ELF-1 (cell line): ENCODE measurements around the gene STAT1.
A peak's percentile ranks its signal among the peaks of the same experiment; 100 is the strongest.

Experiments
- DNase-seq: peaks from one replicate; pipeline ENCODE4 v3.0.0-alpha.2; 2016; ENCODE audit warnings: low read depth, low spot score

The STAT1 gene

DNA sequence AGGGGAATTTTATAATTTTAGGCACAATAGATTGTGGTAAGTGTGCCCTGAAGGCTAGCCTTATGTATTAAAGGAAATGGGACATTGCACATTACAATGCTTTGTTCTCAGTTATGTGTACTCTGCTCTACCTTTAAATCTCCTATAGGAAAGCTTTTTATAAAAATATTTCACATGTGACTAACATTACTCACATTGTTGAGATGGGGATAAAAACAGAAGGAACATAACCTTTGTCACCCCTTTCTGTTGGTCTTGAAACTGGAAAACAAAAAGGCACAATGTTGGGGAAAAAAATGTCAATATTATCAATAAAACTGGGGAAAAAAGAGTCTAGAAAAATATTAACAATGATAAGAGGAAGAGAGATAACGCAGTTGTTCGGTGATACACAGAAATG lies 17.3 kb upstream of the STAT1 start:
- DNase-seq = no peak

- peak; percentile 24 for DNase-seq
Measured at GRCh38 chr2:191030521-191031154, 16.7 kb upstream of the STAT1 start.

DNA sequence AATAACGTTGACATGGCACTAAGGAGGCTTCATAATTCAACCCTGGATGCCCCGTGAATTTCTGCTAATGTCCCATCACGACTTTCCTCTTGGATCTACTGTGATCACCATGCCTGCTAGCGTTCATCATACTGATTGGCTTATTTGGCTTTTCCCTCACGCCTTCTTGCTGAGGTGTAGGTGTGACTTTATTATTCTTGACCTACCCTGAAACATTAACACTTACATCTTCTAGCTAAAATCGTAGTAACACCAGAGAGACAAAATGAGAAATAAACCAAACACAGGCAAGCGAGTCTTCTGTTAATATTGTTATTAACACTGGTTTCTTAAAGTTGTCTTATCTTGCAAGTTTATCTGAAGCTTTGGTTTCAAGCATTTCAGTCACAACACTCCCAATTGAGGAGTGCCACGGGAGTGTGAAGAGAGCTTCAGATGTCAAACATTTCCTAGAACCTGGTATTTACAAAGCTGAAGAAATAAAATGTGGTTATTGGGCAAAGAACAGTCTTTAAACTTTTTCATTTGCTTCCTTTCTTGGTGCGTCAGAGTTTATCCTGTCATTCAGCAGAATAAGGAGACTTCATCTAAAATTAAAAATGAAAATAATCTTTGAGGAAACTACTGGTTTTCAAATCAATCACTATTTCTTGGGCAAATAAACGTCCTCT lies 15.4 kb upstream of the STAT1 start:
- DNase-seq = no peak

DNA sequence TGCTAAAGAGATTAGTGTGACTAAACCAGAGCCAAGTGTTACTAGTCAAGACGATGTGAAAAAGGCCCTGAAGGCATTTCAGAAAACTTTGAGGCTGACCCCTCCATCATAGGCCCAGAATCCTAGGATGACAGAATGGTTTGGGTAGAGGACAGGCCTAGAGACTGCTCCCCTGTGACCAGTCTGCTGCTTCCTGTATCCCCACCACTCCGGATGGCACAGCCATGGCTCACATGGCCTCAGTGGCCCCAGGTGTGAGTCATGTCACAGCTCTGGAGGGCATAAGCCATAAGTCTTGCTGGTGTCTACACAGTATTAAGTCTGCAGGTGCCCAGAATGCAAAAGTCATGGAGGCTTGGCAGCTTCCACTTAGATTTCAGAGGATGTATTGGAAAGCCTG lies 12.4 kb upstream of the STAT1 start:
- DNase-seq = no peak

- DNase-seq = no peak
Measured at GRCh38 chr2:191025135-191025534, 11.2 kb upstream of the STAT1 start.

DNA sequence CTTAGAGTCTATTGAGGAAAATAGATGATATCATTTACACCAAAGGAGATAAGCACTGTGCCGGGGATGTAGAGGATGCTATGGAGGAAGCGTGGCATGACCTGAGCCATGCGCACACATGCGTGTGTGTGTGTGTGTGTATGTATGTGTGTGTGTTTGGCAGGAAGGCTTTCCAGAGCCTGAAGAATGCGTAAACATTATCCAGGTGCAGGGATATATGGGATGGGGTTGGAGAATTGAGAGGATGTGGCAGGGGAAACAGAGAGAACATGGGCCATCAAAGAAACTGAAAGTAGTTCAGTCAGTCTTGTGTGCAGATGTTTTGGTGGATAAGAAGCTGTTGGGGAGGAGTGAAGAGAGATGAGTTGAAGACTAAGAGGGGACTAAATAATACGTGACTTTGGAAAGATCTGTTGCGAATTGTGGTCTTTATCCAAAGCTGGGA lies 9.3 kb upstream of the STAT1 start:
- no peak for DNase-seq

DNA sequence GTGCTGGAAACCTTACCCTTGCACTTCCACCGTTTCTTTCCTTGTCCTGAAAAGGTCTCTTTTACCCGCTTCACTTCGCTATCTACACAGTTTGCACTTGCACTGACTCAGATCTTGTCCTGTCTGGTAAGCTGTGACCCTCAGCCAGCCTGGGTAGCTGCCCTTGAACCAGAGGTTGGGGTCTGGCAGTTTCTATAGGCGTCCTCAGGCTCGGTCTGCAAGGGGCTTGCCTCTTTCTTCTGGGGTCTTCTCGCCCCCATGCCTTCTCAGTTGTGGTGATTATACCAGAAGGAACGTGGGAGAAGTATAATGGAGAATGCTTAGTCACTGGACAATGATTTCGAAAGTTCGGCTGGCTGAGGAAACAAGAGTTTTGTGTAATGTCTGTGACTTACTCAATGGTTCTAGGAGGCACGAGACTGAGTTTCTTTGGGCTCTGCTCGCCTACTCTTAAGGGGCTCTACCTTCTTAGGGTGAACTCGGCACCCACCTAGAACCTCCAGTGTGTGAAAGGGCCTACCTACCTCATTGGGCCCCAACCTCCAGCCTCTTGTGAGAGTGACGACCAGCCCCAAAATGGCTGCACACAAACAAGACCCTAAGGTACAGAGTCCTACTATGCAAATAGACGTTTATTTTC lies 6.9 kb upstream of the STAT1 start:
- no peak for DNase-seq

DNA sequence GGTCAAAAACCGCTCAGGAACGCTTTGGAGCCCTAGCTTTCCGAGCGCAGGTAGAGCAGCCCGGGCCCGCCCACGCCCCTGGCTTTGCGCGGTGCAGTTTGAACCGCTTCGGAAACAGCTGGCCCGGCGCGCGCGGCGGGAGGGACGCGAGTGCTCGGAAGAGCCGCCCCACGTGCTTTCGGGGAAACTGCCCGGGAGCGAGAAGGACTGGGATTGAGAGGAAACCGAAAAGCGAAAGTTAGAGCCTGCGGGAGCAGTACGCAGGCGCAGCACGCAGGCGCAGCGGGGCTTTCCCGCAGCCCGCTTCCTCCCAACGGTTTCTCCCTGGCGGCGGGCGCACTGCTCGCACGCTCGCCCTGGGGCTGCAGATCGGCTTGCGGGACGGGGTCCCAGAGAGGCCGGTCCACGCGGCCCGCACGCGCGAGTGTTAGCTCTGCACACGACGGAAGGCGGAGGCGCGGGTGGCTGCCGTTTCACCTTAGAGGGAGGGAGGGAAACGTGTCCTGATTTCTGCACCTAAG lies 6.3 kb upstream of the STAT1 start:
- peak; percentile 99 for DNase-seq

GRCh38 chr2:191019376-191019775 lies 5.4 kb upstream of the STAT1 start:
- no peak for DNase-seq

DNA sequence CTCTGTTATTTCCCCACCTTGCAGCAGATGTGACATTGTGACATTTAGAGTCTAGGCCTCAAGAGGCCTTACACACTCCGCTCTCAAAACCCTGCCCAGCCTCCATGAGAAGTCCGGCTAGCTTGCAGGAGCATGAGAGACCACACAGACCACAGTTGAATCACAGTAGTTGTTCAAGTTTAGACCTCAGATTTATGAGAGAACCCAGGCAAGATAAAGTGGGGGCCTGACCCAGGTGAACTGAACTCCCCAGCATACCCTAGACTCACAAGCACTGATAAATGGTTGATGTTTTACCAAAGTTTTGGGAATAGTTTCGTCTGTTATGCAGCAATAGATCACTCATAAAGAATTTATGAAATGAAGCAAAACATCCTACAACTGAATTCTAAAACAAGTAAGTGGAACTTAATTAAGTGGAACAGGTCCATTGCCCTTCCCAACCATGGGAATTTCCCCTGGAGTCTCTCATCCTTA lies 4.7 kb upstream of the STAT1 start:
- DNase-seq = no peak

- DNase-seq = no peak
Measured at GRCh38 chr2:191018048-191018447, 4.1 kb upstream of the STAT1 start.

- DNase-seq = no peak
Measured at GRCh38 chr2:191015831-191016230, 1.9 kb upstream of the STAT1 start.

DNA sequence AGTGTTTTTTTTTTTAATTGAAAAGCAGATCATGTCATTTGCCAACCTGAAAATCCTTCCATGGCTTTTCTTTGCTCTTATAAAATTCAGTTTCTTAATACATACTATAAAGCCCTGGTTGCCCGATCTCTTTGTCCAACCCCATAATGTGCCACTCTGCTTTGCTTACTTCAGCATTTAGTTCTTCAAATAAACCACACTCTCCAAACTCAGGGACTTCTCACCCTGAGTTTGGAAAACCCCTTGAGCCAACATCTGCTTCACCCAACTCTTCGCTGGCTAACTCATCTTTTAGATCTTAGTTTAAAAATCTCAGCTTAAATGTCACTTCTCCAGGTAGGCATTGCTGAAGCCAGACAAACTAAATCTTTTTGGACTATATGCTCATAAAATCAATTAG lies 1.3 kb upstream of the STAT1 start:
- DNase-seq = no peak

DNA sequence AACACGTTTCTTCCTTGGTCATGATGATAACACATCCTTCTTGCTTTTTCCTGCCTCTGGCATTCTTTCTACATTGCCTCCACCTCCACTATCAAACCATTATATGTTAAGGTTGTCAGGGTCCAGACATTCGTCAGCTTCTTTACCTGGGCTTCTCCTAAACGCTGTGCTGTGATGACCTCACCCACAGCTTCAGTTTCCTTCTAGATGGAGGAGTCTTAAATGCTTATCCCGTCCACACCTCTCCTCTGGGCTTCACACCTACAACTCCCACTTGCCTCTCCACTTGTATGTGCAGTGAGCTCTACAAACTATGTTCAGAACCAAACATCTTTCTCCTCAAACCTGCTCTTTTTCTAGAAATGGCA lies 666 bp upstream of the STAT1 start:
- DNase-seq = no peak

- DNase-seq = no peak
Measured at GRCh38 chr2:191013682-191013931, 364 bp downstream of the STAT1 start.

DNA sequence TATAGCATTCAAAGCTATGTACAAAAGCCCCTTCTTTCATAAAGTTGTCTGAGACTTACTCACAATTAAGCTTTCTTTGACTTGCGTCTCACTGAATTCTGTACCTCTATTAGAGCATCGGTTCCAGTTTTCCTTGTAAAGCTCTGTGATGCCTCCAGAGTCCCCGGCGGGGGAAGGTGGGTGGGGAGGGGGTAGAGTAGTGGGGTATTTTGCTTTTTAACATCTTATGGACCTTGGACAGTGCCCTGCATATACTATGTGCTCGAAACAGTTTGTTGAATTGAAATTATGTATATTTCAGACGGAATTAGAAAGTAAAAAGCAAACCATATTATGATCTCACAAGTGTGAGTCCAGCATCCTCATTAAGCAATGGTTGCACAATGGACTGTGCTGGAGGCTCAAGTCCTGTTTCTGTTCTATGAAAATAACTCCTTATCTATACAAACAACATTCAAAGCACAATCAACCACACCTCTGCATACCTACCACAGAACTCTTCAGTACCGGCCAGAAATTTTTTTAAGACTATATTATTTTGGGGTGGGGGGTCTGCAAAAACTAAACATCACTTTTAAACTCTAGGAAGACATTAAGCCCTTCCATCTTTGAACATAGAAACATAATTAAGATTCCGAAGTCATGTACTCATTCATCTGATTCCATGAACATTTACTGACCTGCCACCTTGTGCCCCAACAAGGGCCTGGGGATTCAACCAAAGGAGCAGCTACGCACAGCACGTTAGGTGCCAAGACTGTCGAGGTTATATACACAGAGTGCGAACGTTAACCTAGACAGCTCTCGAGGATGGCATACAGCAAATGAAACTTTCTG lies 908 bp downstream of the STAT1 start:
- DNase-seq = no peak

DNA sequence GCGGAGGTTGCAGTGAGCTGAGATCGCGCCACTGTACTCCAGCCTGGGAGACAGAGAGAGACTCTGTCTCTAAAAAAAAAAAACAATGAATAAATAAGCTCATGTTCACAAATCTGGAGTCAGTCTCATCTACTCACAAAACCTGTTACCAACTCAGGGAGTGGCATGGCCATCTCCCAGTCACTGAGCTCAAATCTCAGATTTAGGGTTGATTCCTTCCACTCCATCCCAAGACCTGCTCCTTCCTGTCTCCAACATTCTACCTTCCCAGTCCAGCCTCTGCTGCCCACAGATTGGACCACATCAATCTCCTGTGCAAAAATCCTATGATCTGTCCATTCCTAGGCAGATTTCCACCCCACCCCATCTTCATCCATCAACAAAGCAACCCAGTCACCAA lies 1.6 kb downstream of the STAT1 start:
- DNase-seq = no peak

GRCh38 chr2:191010887-191011885 lies 2.8 kb downstream of the STAT1 start:
- no peak for DNase-seq

- no peak for DNase-seq
Measured at GRCh38 chr2:191009541-191010374, 4.2 kb downstream of the STAT1 start.

DNA sequence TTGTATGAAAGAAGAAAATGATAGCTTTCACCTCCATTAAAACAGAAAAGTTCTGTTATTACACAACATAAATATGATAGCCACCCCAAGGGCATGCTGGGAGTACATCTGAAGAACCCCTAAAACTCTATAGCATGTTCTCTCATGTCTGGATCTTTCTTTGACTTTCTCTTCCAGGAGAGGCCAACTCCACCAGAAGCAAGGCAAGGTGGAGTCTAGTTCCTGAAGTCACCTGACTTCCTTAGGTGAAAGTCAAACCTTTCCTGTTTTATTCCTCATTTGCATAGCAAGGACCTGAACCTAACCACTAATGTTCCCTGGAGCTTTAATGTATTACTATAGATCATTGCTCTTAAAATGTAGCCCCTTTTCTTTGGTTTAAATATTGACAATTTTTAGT lies 5.7 kb downstream of the STAT1 start:
- no peak for DNase-seq
